GM21360 (cell line): Measurements from ENCODE around the gene ZNF275.
"Not testable (repeated sequence)": the region's sequence is repeated elsewhere in the genome, so short reads cannot be mapped to it uniquely, and the experiment has no call there.

ENCODE experiments used
- ATAC-seq: cut with Tn5 transposase; IDR thresholded peaks from one replicate; pipeline ENCODE4 v1.9.1; 2021; ENCODE audit warnings: mild to moderate bottlenecking, moderate library complexity; ENCODE audit not compliant: unreplicated experiment

The ZNF275 gene, protein sequence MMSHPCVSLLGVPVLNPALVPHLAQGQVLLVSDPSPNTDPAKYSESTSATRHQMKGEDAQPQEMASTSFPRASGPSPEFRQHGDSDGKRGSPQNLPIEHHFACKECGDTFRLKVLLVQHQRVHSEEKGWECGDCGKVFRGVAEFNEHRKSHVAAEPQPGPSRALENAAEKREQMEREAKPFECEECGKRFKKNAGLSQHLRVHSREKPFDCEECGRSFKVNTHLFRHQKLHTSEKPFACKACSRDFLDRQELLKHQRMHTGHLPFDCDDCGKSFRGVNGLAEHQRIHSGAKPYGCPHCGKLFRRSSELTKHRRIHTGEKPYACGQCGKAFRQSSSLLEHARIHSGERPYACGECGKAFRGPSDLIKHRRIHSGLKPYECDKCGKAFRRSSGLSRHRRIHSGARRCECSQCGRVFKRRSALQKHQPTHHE

DNA sequence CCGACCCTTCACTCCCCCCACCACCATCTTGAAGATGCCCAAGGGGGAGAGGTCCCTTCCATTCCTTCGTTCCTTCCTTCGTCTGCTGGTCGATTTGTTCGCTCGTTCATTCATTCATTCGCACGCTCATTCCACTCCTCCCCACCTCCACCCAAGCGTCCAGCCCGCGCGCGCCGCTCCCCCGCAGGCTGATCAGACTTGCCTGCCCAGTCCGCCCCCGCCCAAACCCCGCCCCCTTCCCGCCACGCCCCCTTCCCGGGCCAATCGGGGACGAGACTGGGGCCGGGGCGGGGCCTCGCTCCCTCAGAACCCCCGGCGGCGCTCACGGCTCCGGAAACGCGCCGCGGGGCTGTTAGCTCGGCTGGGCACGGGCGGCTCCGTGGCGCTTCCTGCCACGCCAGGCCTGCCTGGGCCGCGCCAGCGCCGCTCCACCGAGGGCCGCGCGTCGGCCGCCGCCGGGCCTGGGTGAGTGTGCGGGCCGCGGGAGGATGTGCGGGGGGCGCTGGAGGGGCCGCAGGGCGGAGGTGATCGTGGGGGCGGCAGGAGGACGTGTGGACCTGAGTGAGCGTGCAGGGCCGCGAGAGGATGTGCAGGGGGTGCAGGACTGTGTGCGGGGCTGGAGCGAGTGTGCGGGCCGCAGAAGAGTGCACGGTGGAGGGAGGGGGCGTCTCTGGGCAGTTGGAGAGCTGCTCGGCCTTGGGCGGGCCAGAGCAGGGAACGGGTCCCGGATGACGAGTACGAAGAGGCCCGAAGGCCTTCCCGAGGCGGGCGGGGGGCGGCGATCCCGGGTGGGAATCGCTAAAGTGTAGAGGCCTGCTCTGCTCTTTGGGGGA is at the start of gene ZNF275:
Gene ZNF275, plus strand, starts transcription at position 333 of the 833 bp plus-strand sequence. CDS start 2,527 bp downstream, outside the sequence.
- ATAC-seq = peak; percentile 76

DNA sequence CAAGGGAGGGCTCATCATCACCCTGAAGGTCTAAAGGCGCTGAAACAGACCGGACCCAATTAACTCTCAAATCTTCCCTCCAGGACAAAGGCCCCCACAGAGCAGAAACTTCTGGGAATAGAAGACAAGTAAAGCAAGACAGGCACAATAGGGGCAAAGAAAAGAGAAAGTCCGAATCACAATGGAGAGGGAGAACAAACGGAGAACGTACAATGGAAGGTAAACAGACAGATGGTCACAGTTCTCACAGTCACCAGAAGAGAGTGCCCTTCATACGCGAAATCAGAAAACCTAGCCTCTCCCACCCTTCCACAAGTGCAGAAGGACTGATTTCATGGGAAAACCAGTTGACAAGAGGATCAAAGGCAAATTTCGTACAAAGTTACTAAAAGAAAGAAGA is 48.3 kb upstream of the ZNF275 start:
- not testable (repeated sequence) for ATAC-seq

DNA sequence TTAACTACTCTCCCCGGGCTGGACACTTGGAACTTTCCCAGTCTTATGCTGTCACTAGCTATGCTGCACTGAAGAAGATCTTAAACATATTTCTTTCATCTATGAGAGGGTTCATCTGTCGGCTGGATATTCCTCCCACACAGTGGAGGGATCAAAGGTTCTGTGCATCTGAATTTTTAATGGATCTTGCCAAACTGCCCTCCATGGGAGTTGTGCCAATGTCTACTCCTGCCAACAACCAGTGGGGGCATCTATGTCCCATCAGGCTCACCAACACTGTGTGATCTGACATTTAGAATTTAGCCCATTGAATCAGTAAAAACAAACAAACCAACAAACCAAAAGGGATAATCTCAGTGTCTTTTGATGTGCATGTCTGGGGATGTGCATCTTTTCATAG is 45.1 kb upstream of the ZNF275 start:
- ATAC-seq = not testable (repeated sequence)

DNA sequence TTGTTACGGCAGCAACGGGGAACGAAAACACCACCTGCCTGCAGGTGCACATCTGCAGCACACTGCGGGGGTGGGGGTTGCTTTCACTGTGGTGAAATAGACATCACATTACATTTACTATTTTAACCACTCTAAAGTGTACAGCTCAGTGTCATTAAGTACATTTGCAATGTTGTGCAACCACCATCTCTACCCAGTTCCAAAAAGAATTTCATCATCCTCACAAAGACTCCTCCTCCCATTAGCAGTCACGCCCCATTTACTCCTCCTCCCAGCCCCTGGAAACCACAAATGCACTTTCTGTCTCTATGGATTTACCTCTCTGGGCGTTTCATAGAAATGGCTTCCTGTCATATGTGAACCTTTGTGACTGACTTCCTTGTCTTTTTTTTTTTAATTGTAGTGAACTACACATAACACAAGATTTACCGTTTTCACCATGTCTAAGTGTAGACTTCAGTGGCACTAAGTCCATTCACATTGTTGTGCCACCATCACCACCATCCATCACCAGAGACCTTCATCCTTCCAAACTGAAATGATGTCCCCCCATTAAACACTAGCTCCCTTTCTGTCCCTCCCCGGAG is 40.4 kb upstream of the ZNF275 start:
- ATAC-seq = not testable (repeated sequence)

DNA sequence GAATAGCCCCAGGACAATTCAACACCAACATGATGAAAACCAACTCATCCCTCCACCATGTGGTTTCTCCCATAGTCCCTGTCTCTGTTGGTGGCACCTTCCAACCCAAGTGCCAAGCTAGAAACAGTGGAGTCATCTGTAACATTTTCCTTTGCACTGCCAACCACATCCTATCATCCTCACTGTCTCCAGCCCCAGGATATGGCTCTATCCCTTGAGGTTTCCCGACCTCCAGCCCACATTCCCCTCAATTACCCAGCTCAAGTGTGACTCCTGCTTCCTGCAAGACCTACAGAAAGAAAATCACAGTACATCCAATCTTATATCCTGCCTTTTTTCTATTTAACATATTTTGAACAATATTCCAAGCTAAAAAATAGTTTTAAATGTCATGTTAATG is 36.6 kb upstream of the ZNF275 start:
- no peak for ATAC-seq

DNA sequence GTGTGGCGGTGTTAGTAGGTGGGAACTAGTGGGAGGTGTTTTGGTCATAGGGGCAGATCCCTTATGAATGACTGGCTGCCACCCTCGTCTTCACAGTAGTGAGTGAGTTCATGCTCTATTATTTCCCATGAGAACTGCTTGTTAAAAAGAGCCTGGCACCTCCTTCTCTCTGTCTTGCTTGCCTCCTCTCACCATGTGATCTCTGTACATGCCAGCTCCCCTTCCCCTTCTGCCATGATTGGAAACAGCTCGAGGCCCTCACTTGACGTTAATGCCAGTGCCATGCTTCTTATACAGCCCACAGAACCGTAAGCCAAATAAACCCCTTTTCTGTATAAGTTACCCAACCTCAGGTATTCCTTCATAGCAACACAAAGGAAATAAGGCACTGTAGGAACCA is 34.1 kb upstream of the ZNF275 start:
- ATAC-seq = no peak

DNA sequence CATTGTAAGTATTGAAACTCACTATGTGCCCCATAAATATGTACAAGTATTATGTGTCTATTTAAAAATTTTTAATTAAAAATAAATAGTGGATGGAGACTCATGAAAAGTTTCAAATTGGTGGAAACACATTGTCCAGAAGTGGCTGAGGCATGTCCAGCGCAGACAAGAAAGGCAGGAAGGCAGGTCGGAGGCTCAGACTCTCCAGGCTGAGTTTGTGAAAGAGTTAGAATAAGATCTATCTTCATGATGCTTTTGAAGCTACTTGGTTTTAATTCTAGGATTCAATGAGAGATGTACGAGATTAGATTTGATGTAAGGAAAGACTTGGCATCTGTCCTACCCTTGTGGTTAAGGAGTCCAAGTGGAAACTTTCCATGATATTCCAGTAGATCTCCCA is 32.2 kb upstream of the ZNF275 start:
- ATAC-seq = no peak

DNA sequence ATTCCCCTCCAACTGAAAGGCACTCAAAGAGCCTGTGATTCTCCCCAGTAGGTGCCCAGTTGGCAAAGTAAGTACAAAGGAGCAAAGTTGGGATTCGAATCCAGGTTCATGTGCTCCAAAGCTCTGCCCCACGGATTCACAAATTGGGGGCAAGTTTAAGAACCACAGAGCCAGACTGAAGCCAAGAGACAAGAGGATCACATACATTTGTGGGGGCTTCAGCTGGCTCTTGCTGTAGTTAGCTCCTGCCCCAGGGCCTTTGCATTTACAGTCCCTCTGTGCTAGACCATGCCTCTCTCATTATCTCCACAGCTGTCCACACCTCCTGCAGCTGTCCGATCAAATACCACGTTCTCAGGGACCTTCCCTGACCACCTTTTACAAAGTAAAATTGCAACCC is 31.2 kb upstream of the ZNF275 start:
- ATAC-seq = no peak

DNA sequence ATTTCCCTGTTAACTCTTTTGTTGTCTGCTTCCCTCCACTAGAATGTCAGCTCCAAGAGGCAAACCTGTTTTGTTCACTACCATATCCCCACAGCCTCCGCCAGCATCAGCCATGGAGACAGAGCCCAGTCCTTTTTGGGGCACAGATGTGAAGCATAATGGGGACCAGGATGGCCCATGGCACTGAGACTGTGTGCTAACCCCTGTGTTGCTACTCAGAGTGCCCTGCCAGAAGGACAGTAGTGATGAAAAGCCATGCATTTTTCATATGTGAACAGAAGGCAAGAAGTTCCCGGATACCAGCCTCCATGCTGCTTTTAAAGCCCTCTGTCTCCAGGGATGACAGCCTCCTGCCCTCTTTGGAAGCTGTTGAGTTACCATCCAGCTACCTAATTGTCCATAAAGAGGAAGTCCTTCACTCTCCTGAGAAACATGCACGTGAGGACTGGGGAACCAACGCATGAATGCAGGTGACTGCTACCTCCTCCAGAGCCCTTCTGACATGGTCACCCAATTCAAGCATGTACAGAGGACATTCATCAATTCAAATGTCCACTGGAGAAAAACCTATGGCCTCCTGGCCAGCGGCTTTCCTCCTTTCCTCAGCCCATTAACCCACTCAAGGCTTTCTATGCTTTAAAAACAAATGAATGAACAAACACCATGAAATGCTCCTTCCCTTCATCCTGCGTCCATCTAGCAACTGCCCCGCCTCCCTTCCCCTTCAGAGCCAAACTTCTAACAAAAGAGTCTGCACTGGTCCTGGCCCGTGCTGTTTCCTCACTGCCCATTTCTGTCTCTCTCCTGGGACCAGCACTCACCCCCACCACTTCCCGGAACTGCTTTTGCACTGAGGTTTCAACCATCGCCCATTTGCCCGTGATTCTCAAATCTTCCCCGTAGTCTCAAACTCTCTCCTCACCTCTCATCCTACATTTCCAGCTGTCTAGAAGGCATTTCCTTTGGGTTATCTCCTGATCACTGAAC is 30.4 kb upstream of the ZNF275 start:
- ATAC-seq = no peak

DNA sequence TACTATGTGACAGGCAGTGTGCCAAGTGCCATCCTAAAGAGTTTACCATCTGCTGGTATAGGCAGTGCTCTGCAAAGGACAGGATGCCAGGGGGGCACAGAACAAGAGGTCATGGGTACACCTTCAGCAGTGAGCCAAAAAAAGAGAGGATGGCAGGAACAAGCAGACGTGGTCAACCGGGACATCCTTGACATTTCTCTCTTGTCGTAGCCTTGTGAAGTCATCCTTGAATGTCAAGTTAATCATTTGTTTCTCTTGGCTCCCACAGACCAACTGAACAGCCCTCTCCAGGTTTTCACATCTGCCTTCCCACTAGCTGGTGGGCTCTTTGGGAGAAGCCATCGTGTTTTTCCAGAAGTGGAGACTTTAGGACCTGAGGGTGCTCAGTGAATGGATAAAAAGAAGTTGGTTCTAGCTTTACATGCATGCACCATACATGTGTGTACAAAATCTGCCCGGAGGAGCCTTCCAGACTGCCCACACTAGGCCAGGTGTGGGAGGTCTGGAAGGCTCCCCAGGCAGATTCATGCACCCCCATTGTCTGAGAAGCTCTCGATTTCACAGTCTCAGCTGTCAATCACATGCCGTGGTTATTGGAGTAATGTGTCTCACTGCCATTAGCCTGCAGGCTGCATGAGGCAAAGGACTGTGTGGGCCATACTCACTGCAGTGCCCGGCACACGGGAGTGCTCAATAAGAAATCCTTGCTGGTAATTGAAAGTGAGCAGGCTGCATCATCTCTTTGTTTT is 28.8 kb upstream of the ZNF275 start:
- no peak for ATAC-seq

DNA sequence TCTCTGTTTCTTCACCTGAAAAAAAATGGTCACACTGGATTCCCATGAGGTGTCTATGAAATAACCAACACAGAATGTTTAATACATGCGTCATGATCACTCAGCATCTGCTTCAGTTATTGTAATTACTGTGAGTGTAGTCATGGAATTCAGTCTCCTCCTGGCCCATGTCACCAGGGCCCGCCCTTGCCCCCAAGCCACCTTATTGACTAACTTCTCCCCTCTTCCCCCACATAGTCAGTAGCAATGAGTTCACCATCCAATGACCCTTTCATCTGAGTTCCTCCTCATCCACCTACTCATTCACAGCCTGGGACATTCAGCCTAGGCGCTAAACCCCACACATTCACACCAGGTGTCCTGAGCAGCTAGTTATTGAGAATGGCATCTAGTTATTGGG is 28.0 kb upstream of the ZNF275 start:
- ATAC-seq = no peak

DNA sequence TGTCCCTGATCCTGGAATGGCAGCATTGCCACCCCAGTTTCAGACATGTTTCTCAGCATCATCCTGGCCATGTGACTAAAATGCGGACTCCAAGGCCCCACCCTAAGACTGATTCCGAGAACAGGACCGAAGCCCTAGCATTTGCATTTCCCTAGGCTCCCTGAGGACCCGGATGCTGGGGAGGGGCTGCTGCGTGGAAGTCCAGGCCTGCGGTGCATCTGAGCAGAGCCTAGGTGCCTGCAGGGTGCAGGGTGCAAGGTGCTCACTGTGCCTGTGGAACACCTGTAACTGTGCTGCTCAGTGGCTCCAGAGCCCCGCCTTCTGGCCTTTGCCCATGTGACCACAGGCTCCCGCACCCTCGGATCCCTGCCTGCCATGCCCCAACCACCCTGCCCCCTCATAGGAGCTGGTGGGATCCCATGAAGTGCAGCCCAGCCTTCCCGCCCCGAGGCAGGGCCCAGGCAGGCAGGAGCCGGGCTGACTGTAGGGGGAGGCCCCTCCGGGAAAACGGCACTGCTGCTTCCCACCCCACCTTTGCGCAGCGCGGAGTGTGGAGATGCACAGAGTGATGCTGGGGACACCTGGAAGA is 27.3 kb upstream of the ZNF275 start:
- no peak for ATAC-seq

DNA sequence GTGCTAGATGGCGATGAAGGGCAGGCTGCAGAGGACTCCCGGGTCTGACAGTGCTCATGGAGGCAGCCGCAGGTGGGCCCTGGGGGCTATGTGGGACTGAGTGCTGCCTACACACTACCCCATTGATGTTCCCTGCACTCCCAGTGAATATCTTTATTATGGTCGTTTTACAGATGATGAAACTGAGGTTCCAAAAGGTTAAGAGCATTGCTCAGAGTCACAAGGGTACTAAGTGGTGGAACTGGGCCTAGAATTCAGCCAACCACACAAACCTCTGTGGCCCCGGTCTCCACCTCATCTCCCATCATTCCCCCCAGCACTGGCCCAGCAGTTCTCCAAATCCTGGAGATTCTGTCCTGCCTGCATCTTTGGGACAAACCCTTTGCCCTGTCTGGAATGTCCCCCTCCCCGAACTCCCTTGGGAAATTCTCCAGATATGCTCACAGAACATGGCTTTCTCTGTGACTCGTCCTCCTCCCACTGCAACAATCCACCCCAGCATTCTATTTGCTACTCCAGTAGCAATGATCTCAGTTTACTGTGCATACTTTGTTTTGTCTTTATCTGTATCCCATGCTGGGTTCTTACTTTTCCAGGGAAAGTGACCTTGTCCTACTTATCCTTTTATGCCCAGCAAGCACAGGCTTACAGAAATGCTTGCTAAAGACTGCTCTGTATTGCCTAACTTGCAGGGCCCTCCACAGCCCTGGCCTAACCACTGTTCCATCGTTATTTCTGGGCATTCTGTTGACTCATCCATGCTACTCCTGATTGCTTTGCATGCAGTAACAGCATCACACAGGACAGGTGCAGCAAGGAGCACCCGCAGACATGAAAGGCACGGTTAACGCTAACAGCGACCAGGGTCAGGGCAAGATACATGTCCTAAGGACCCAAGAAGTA is 26.4 kb upstream of the ZNF275 start:
- no peak for ATAC-seq

DNA sequence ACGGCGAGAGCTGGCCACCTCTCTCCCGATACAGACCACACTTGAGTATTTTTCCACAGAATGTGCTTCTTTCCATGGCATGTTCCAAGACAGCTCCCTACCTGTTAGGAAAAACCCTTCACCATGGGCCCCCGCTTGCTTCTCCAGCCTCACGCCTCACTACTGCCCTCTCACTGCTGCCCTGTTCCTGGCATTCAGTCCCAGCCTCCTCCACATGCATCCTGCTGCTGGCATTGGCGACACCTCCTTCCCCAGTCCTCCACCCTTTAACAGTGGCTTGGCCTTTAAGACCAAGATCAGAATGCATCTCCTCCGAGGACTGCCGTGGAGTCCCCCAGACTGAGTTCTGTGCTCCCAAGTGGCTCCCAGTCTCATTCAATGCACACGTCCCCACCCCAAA is 23.1 kb upstream of the ZNF275 start:
- no peak for ATAC-seq

DNA sequence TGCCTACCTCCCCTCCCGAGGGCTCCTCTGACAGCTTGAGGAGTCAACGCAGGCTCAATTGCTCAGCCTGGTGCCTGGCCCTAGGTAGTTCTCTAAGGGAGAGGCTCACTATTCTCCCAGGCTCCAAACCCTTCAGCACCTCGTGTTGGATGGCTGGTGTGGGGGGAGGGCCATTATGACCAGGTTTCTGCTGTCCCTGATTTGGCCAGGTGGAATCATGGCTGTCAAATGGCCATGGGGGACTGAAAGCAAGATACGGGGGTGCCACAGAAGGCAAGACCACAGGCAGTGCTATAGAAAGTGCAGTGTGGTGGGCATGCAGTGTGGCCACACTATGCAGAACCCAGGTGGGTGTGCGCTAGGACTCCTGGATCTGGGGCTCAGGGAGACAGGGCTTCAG is 21.9 kb upstream of the ZNF275 start:
- ATAC-seq = no peak

DNA sequence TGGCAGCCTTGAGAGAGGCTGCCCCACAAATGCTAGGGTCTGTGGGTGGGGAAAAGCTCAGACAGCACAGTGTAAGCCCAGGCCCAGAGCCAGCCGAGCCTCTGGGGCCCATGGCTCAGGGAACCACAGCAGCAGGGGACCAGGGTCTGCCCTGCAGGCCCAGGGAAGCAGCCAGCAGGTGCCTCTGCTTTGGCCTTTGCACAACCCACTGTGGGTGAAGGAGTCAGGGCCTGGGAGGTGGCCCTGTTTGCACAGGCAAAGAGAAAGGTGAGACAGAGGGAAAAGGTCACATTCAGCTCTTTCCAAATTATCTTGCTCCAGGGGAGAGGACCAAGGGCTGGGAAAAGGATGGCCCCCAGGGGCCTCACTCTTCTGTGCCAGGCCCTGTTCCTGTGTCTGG is 21.1 kb upstream of the ZNF275 start:
- ATAC-seq = no peak

DNA sequence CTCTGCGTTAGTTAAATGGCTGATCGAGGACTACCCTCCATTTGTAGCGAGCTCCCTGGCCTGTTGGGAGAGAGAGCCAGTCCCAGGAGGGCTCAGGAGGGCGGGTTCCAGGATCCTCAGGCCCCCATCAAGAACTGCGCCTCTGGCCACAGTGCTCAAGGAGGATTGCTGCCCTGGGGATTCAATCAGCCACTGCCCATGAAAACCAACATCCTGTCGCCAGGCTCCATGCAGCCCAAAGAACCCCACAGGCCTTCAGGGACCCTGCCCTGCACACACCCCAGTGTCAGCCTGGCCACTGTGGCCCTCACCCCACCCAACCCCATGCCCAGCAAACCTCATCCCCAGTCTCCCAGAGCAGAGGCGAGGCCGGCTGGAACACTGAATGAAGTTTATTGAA is 16.6 kb upstream of the ZNF275 start:
- ATAC-seq = no peak

DNA sequence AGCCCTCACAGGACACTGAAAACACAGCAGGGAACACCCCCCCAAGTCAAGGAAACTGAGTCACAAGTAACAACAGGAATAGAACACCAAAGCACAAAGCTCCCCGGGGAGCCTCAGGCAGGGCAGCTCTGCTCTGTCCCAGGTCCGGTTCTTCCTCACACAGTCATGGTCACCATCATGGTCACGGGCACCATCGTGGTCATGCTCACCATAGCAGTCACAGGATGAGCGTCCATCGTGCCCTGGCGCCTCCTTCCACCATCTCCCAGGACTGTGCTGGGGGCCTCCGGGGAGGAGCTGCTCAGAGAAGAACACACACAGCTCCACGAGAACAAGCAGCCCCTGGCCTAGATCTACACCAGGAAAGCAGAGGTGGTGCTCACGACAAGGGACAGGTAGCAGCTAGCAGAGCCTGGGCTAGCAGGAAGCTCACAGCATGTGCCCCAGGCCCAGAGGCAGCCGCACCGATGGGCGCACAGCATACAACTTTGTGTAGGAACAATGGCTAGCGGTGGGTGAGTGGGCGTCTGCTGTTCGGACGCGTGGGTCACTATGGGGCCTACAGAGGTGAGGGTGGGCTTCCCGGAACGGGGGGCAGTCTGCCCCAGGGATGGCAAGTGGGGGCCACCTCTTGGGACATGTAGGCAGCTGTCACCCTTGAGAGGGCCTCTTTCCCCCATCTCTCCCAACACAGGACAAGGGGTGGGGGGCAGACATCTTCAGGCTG is 15.8 kb upstream of the ZNF275 start:
- ATAC-seq = no peak
